HepG2 (cell line): ENCODE results near the gene C1QC. TPM values are rescaled to one million over a fixed set of nuclear protein-coding genes. Genes with fewer than 3 reads are reported as not detected.

ENCODE experiments used
- ATAC-seq: fragments of 200-7000 bp; cut with Tn5 transposase; 3 replicates; pipeline ENCODE4 v1.9.1; 2020; ENCODE audit warnings: mild to moderate bottlenecking, moderate library complexity
- BruUV-seq: library from RNA; stranded (reverse); fragments of 400-500 nt; replicated peaks from 2 replicates; lab custom pipeline; 2021; lab: Mats Ljungman, UMichigan
- CTCF ChIA-PET: fragments of 300-600 bp; formaldehyde crosslinking; extraction: SDS; loops from one replicate; lab custom pipeline; 2021; ENCODE audit warnings: low total read pairs, inconsistent platforms, low intra/inter-chr PET ratio; lab: Yijun Ruan, JAX
- POLR2A ChIA-PET: fragments of 350-600 bp; sonication (Branson Sonifier 250); formaldehyde crosslinking; loops from one replicate; lab custom pipeline; 2020; ENCODE audit warnings: antibody characterized with exemption, inconsistent platforms; lab: Yijun Ruan, JAX
- DNase-seq: peaks from one replicate; pipeline ENCODE4 v3.0.0-alpha.2; 2015; ENCODE audit warnings: low spot score
- FAIRE-seq: peaks from 3 replicates; lab custom pipeline; 2011; peaks lifted over from hg19 to GRCh38; lab: Jason Lieb, UNC
- H2AFZ ChIP-seq: one replicate; pipeline ENCODE4 v1.6.1; 2011; ENCODE audit warnings: low read length, inconsistent platforms
- H3K27ac ChIP-seq: fragments of 300-600 bp; 3 replicates; pipeline ENCODE4 v1.8.0; 2011; ENCODE audit warnings: mixed run types, mild to moderate bottlenecking, mixed read lengths, low read length, inconsistent platforms; ENCODE audit not compliant: insufficient read depth; ENCODE audit errors: extremely low read length
- H3K27me3 ChIP-seq, 2 experiments: fragments of 200-600 bp in 1 of 2; 2 replicates in 1 of 2; 3 replicates in 1 of 2; pipeline versions ENCODE4 v1.6.0 to v1.8.0; 2011; ENCODE audit warnings: low read length in 2 of 2, mild to moderate bottlenecking in 2 of 2, moderate library complexity in 2 of 2, inconsistent platforms in 1 of 2; ENCODE audit not compliant: insufficient read depth in 2 of 2, control insufficient read depth in 1 of 2
- H3K36me3 ChIP-seq, 2 experiments: fragments of 200-600 bp in 1 of 2; replicated peaks in 1 of 2; 2 replicates in 1 of 2; 3 replicates in 1 of 2; pipeline versions ENCODE4 v1.5.1 to v1.8.0; 2011; ENCODE audit warnings: low read length in 2 of 2, inconsistent platforms in 1 of 2; ENCODE audit not compliant: insufficient read depth in 2 of 2, control insufficient read depth in 1 of 2
- H3K4me1 ChIP-seq: 2 replicates; pipeline ENCODE4 v1.5.1; 2012; ENCODE audit warnings: low read length, inconsistent platforms; ENCODE audit not compliant: insufficient read depth
- H3K4me2 ChIP-seq: 2 replicates; pipeline ENCODE4 v1.6.0; 2011; ENCODE audit warnings: low read depth, low read length, inconsistent platforms
- H3K4me3 ChIP-seq, 3 experiments: fragments of 200-600 bp in 1 of 3; sonication (generic), shearing (Covaris generic) in 1 of 3; replicated peaks in 1 of 3; 2 replicates each; pipeline ENCODE4 v1.5.1; 2011 to 2016; ENCODE audit warnings: low read length in 3 of 3, inconsistent platforms in 2 of 3, low read depth in 2 of 3, mild to moderate bottlenecking in 2 of 3, control low read depth in 1 of 3, mixed read lengths in 1 of 3; ENCODE audit not compliant: insufficient read depth in 1 of 3
- H3K79me2 ChIP-seq: one replicate; pipeline ENCODE4 v1.6.1; 2011; ENCODE audit warnings: low read length, inconsistent platforms; ENCODE audit not compliant: insufficient read depth
- H3K9ac ChIP-seq: 2 replicates; pipeline ENCODE4 v1.6.0; 2011; ENCODE audit warnings: mild to moderate bottlenecking, low read depth, low read length, inconsistent platforms; ENCODE audit not compliant: insufficient read depth
- H3K9me3 ChIP-seq: 2 replicates; pipeline ENCODE4 v1.5.1; 2012; ENCODE audit warnings: mild to moderate bottlenecking, low read length
- H4K20me1 ChIP-seq: 2 replicates; pipeline ENCODE4 v1.6.0; 2011; ENCODE audit warnings: inconsistent platforms, mild to moderate bottlenecking, low read length, moderate library complexity; ENCODE audit not compliant: insufficient read depth
- ATF7 ChIP-seq, 2 experiments: fragments of 450-650 bp in 1 of 2; sonication (generic) in 1 of 2; formaldehyde crosslinking in 1 of 2; IDR thresholded peaks; 2 replicates each; pipeline versions ENCODE4 v1.4.0 to v1.6.1; 2016 to 2020; ENCODE audit warnings: antibody characterized with exemption in 1 of 2, mild to moderate bottlenecking in 1 of 2, missing genetic modification reagents in 1 of 2
- KAT7 ChIP-seq: IDR thresholded peaks from 2 replicates; pipeline ENCODE4 v1.6.1; 2018; ENCODE audit warnings: borderline replicate concordance, missing compliant biosample characterization
- MTA1 ChIP-seq: sonication (generic); formaldehyde crosslinking; IDR thresholded peaks from 2 replicates; pipeline ENCODE4 v1.4.0; 2020; ENCODE audit warnings: missing genetic modification reagents, mild to moderate bottlenecking, borderline replicate concordance
- POGZ ChIP-seq: sonication (generic); formaldehyde crosslinking; IDR thresholded peaks from 2 replicates; pipeline ENCODE4 v1.4.0; 2020; ENCODE audit warnings: mild to moderate bottlenecking, missing genetic modification reagents
- RAD51 ChIP-seq: fragments of 450-650 bp; IDR thresholded peaks from 2 replicates; pipeline ENCODE4 v1.6.1; 2016; ENCODE audit warnings: borderline replicate concordance
- ZNF160 ChIP-seq: sonication (generic); formaldehyde crosslinking; IDR thresholded peaks from 2 replicates; pipeline ENCODE4 v1.8.0; 2022; ENCODE audit warnings: mild to moderate bottlenecking, inconsistent platforms, missing genetic modification reagents
- ZNF235 ChIP-seq: sonication (generic); formaldehyde crosslinking; IDR thresholded peaks from 2 replicates; pipeline ENCODE4 v1.8.1; 2023; ENCODE audit warnings: mild to moderate bottlenecking, missing genetic modification reagents, borderline replicate concordance
- ZNF501 ChIP-seq: sonication (generic); formaldehyde crosslinking; IDR thresholded peaks from 2 replicates; pipeline ENCODE4 v1.5.1; 2020; ENCODE audit warnings: mild to moderate bottlenecking, moderate library complexity, missing genetic modification reagents
- ZNF710 ChIP-seq: sonication (generic); formaldehyde crosslinking; IDR thresholded peaks from 2 replicates; pipeline ENCODE4 v1.5.0; 2020; ENCODE audit warnings: mild to moderate bottlenecking, missing genetic modification reagents, borderline replicate concordance
- ZNF720 ChIP-seq: sonication (generic); formaldehyde crosslinking; IDR thresholded peaks from 2 replicates; pipeline ENCODE4 v1.4.0; 2020; ENCODE audit warnings: missing genetic modification reagents
- ZNF724P ChIP-seq: sonication (generic); formaldehyde crosslinking; IDR thresholded peaks from 2 replicates; pipeline ENCODE4 v1.8.0; 2022; ENCODE audit warnings: missing genetic modification reagents, borderline replicate concordance
- ZNF777 ChIP-seq: sonication (generic); formaldehyde crosslinking; IDR thresholded peaks from 2 replicates; pipeline ENCODE4 v1.4.0; 2020; ENCODE audit warnings: missing genetic modification reagents
- WGBS: methylation state at CpG from one replicate; pipeline ENCODE4 v1.1.6; 2017; ENCODE audit warnings: low lambda C conversion rate; 5-methylcytosine and 5-hydroxymethylcytosine counted together
- in situ Hi-C: cut with HindIII; loops from 2 replicates; pipeline ENCODE4 v1.10.0; 2017; ENCODE audit warnings: low pct_unique_long_range_greater_than_20kb; ENCODE audit not compliant: extremely low pct_ligation_motif_present
- intact Hi-C: fragments of 100-400 bp; cut with micrococcal nuclease; formaldehyde crosslinking; loops from one replicate; pipeline ENCODE4 v1.10.0; 2022; ENCODE audit not compliant: unreplicated experiment
- polyA plus RNA-seq, 8 experiments: library from polyadenylated mRNA; depleted of rRNA in 3 of 8; stranded (reverse) in 7 of 8; unstranded in 1 of 8; fragments of >200 nt; fragmentation: Illumina TruSeq in 4 of 8; extraction: Trizol in 4 of 8; gene quantifications; 2 replicates each; pipeline versions ENCODE4 v1.2.1 to v1.2.3, GENCODE V29; 2011 to 2016; ENCODE audit warnings: low read depth in 4 of 8, missing spikeins in 1 of 8, mixed read lengths in 1 of 8; ENCODE audit not compliant: insufficient read depth in 1 of 8
- total RNA-seq, 5 experiments: library from RNA; depleted of rRNA; stranded (reverse); fragments of >200 nt; fragmentation: Illumina TruSeq; extraction: Trizol; gene quantifications; 2 replicates each; pipeline ENCODE4 v1.2.3, GENCODE V29; 2016; ENCODE audit warnings: low read depth in 1 of 5

Gene C1QC
- total and polyA plus RNA-seq, 2 of the 13 experiments (the other 11 are each of a cell fraction or from before 2014, with no cell fraction given), result not detected

- H3K4me3 ChIP-seq, result no peak overlapping the region
- no peak overlapping the region for H3K9ac ChIP-seq
- H3K79me2 ChIP-seq, result no peaks in the 10 kb centered on the region
- peaks cover 3% of the 10 kb centered on the region; the same call in 1 of the 2 replicates for H4K20me1 ChIP-seq
- ATAC-seq, result no peak
- in situ Hi-C loops (no loop called here), intact Hi-C loops (no loop called here)
- DNase-seq, result no peak
- H3K27ac ChIP-seq, result no peak overlapping the region
- BruUV-seq, result no TSS peak
- no peak for FAIRE-seq
- H3K4me1 ChIP-seq, result no peaks in the 10 kb centered on the region
- H3K27me3 ChIP-seq, result peaks cover 3 to 28% of the 10 kb centered on the region in 2 experiments; a peak in 3 of 5 replicates
- TF ChIP-seq ZNF501 (CRISPR knock-in tag) (no peak), ZNF724P (CRISPR knock-in tag) (no peak), RAD51 (no peak), ZNF160 (CRISPR knock-in tag) (no peak), KAT7 (CRISPR knock-in tag) (no peak), ZNF720 (CRISPR knock-in tag) (no peak), ZNF710 (CRISPR knock-in tag) (no peak), ATF7 (IDR thresholded peaks at IDR 0.05) (no peak), ATF7 (CRISPR knock-in tag; IDR thresholded peaks at IDR 0.05) (no peak), MTA1 (CRISPR knock-in tag) (no peak), ZNF235 (no peak), ZNF777 (CRISPR knock-in tag) (no peak), POGZ (no peak)
- no peaks in the 10 kb centered on the region for H3K9me3 ChIP-seq
- WGBS, result 26% methylated on average over 3 of the region's 3 CpGs
- no peak overlapping the region for H3K4me2 ChIP-seq
- no peak overlapping the region for H2AFZ ChIP-seq
- CTCF ChIA-PET, result no interaction called here
- POLR2A ChIA-PET, result no interaction called here
- no peaks in the 10 kb centered on the region for H3K36me3 ChIP-seq
Measured at GRCh38 chr1:22637907-22638445, 5.5 kb upstream of the C1QC start.
